ENCODE measurements around the gene INTS3.
"Not testable (repeated sequence)": the region's sequence is repeated elsewhere in the genome, so short reads cannot be mapped to it uniquely, and the experiment has no call there.

Gene INTS3

GRCh38 chr1:153779781-153780541, 52.1 kb downstream of the INTS3 start:
- DNase-seq = no peak

- no peak for DNase-seq
Observed at GRCh38 chr1:153780551-153780950, 52.7 kb downstream of the INTS3 start.

- DNase-seq = not testable (repeated sequence)
Observed at GRCh38 chr1:153782648-153783047, 54.8 kb downstream of the INTS3 start.

- DNase-seq = peak; percentile 91
Observed at GRCh38 chr1:153783233-153784190, 55.7 kb downstream of the INTS3 start.

GRCh38 chr1:153786038-153786790, 58.4 kb downstream of the INTS3 start:
- no peak for DNase-seq

GRCh38 chr1:153789478-153790034, 61.7 kb downstream of the INTS3 start:
- no peak for DNase-seq

GRCh38 chr1:153790313-153790965, 62.6 kb downstream of the INTS3 start:
- DNase-seq = peak; percentile 84

- DNase-seq = peak; percentile 95
Observed at GRCh38 chr1:153790966-153791647, 63.3 kb downstream of the INTS3 start.

GRCh38 chr1:153791648-153792253, 63.9 kb downstream of the INTS3 start:
- DNase-seq = peak; percentile 46

GRCh38 chr1:153792631-153793041, 64.8 kb downstream of the INTS3 start:
- DNase-seq = no peak

GRCh38 chr1:153793261-153793972, 65.6 kb downstream of the INTS3 start:
- no peak for DNase-seq

- no peak for DNase-seq
Observed at GRCh38 chr1:153793973-153794615, 66.2 kb downstream of the INTS3 start.

- no peak for DNase-seq
Observed at GRCh38 chr1:153794624-153795329, 66.9 kb downstream of the INTS3 start.

GRCh38 chr1:153795330-153795837, 67.5 kb downstream of the INTS3 start:
- DNase-seq = no peak

- DNase-seq = no peak
Observed at GRCh38 chr1:153795934-153796785, 68.3 kb downstream of the INTS3 start.

GRCh38 chr1:153796786-153797659, 69.2 kb downstream of the INTS3 start:
- peak; percentile 60 for DNase-seq

- no peak for DNase-seq
Observed at GRCh38 chr1:153798468-153798780, 70.6 kb downstream of the INTS3 start.
